ENCODE measurements around the gene CCDC92B. TPM values are rescaled to one million over a fixed set of nuclear protein-coding genes. Genes with fewer than 3 reads are reported as not detected.

Gene CCDC92B
- total RNA-seq, 3 donors from 2014 or later (not counting 1 experiment from before 2014, with no cell fraction given) = not detected

DNA sequence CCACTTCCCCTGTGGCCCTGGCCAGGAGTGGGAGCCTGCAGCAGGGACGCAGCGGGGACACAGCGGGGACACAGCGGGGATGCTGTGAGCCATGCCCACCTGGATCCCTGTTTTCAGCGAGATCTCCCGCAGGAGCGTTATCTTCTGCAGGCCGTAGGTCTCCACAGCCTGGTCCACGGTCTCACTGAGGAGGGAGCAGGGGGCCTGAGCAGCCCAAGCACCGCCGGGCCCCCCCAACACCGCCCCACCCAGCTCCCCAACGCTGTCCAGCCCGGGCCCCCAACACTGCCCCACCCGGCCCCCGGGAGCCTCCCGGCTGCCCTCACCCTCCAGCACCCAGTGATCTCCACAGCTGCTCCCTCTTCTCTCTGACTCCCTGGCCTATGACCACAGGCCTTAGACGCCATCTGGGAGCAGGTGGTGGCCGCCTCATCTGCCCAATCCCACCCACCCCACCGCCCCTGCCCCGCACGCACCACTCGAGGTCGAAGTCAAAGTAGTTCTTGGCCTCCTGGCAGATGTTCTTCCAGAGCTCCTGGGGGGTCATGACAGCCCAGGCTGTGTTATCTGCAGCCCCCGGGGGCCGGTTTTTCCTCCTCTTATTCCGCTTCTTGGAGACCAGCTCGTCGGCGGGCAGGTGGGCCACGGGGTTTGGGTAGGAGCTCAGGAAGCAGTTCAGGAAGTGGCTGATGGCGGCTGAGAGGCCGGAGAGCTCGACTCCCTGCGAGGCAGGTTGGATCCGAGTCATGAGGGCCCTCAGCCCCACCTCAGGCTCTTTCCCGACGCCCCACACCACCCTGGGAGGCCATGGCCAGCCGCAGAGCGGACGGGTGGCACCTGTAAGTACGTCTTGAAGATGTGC lies 54.8 kb downstream of the CCDC92B start:
- Mint-ChIP-seq H3K4me3 (peak overlapping the region; percentile 28), H3K27me3 (ENCODE audit: low read depth in 2 of 2) (no peaks in the 10 kb centered on the region), H3K27ac (peak overlapping the region in 1 of 2 donors; percentile 77), H3K4me1 (peaks cover 0 to 19% of the 10 kb centered on the region in 2 donors), H3K9me3 (no peaks in the 10 kb centered on the region), H3K36me3 (no peaks in the 10 kb centered on the region)
- Histone ChIP-seq H3K27ac (ENCODE audit: low read length) (no peak overlapping the region), H3K36me3 (ENCODE audit: control insufficient read depth, insufficient read depth, low read length) (peaks cover 40% of the 10 kb centered on the region), H3K9me3 (ENCODE audit: control insufficient read depth, insufficient read depth, low read length) (no peaks in the 10 kb centered on the region), H3K27me3 (ENCODE audit: control insufficient read depth, insufficient read depth, low read length) (no peaks in the 10 kb centered on the region), H3K4me1 (ENCODE audit: control insufficient read depth, insufficient read depth, low read length) (peaks cover 34% of the 10 kb centered on the region), H3K4me3 (ENCODE audit: low read length) (no peak overlapping the region)
- 86% methylated on average over 42 of the region's 42 CpGs for WGBS (ENCODE audit: insufficient coverage)
- ATAC-seq = peak in 1 of 3 donors; percentile 9
- intact Hi-C loops (cut with micrococcal nuclease) = no loop called here
- TF ChIP-seq, protein P1, sequence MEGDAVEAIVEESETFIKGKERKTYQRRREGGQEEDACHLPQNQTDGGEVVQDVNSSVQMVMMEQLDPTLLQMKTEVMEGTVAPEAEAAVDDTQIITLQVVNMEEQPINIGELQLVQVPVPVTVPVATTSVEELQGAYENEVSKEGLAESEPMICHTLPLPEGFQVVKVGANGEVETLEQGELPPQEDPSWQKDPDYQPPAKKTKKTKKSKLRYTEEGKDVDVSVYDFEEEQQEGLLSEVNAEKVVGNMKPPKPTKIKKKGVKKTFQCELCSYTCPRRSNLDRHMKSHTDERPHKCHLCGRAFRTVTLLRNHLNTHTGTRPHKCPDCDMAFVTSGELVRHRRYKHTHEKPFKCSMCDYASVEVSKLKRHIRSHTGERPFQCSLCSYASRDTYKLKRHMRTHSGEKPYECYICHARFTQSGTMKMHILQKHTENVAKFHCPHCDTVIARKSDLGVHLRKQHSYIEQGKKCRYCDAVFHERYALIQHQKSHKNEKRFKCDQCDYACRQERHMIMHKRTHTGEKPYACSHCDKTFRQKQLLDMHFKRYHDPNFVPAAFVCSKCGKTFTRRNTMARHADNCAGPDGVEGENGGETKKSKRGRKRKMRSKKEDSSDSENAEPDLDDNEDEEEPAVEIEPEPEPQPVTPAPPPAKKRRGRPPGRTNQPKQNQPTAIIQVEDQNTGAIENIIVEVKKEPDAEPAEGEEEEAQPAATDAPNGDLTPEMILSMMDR (IDR thresholded peaks at IDR 0.05) = no peak
- peak in 1 of 2 donors; percentile 13 for DNase-seq

DNA sequence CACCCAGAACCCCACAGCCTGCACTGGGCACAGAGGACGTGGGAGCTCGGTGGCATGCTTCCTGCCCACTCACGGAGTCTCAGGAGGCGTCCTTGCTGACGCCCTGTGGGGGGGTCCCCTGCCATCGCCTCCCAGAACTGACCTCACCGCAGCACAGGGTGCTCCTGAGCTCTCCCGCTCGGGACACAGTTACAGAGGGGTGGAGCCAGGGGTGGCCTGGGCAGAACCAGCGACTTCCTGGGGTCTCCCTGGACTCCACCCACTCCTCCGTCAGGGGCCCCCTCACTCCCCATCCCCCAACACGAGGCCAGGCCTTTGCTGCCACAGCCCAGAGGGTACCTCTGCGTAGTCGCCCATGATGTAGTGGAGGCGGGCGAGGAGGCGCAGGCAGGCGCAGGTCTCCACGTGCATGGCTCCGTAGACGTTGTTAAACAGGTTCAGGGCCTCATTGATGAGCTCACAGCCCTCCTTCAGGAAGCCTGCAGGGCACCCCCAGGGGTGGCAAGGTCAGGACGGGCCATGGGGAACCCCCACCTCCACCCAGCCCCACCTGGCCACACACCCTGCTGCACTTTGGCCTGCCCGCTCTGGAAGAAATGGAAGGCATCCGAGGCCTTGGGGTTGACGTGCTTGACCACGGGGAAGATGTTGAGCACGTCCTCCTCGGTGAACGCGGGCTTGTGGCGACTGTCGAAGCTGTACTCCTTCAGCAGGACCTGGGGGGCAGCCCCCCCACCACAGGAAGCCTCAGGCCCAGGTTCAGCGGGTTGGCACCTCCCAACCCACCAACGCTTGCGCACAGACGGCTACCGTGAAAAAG lies 55.7 kb downstream of the CCDC92B start:
- H3K4me3 ChIP-seq (ENCODE audit: low read length) = peak overlapping the region; percentile 23
- Mint-ChIP-seq H3K9me3 (no peaks in the 10 kb centered on the region), H3K27ac (peak overlapping the region in 1 of 2 donors; percentile 77), H3K4me3 (peak overlapping the region; percentile 71), H3K36me3 (no peaks in the 10 kb centered on the region), H3K27me3 (ENCODE audit: low read depth in 2 of 2) (no peaks in the 10 kb centered on the region), H3K4me1 (peaks cover 4 to 19% of the 10 kb centered on the region in 2 donors)
- TF ChIP-seq, protein P1 (IDR thresholded peaks at IDR 0.05) = no peak
- peaks cover 42% of the 10 kb centered on the region for H3K4me1 ChIP-seq (ENCODE audit: control insufficient read depth, insufficient read depth, low read length)
- H3K27me3 ChIP-seq (ENCODE audit: control insufficient read depth, insufficient read depth, low read length) = no peaks in the 10 kb centered on the region
- DNase-seq = peak; percentile 35 to 49
- no peaks in the 10 kb centered on the region for H3K9me3 ChIP-seq (ENCODE audit: control insufficient read depth, insufficient read depth, low read length)
- intact Hi-C loops (cut with micrococcal nuclease) = no loop called here
- peak overlapping the region; percentile 57 for H3K27ac ChIP-seq (ENCODE audit: low read length)
- ATAC-seq = peak; percentile 69 to 86 (median 77)
- 61% methylated on average over 37 of the region's 37 CpGs for WGBS (ENCODE audit: insufficient coverage)
- H3K36me3 ChIP-seq (ENCODE audit: control insufficient read depth, insufficient read depth, low read length) = peaks cover 35% of the 10 kb centered on the region

DNA sequence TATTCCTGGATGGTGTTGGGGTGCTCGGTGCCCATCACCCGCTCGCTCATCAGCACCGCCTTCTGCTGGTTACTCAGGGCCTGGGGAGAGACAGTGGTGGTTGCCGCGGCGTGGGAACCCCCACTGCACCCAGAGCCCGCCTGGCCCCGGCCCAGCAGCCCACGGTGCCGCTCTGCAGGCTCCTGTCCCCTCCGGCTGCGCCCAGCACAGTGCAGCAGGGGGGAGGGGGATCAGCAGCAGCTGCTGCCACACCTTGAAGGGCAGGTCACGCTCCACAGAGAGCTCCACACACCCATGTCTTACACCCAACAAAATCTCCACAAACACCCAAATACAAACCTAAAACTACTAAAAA lies 56.7 kb downstream of the CCDC92B start:
- H3K4me1 ChIP-seq (ENCODE audit: control insufficient read depth, insufficient read depth, low read length) = peaks cover 49% of the 10 kb centered on the region
- no peaks in the 10 kb centered on the region for H3K27me3 ChIP-seq (ENCODE audit: control insufficient read depth, insufficient read depth, low read length)
- no peak overlapping the region for H3K4me3 ChIP-seq (ENCODE audit: low read length)
- intact Hi-C loops (cut with micrococcal nuclease) = no loop called here
- Mint-ChIP-seq H3K27ac (peak overlapping the region in 1 of 2 donors; percentile 77), H3K36me3 (no peaks in the 10 kb centered on the region), H3K9me3 (no peaks in the 10 kb centered on the region), H3K27me3 (ENCODE audit: low read depth in 2 of 2) (no peaks in the 10 kb centered on the region), H3K4me1 (peaks cover 4 to 24% of the 10 kb centered on the region in 2 donors), H3K4me3 (peak overlapping the region; percentile 71)
- H3K36me3 ChIP-seq (ENCODE audit: control insufficient read depth, insufficient read depth, low read length) = peaks cover 28% of the 10 kb centered on the region
- H3K27ac ChIP-seq (ENCODE audit: low read length) = no peak overlapping the region
- TF ChIP-seq, protein P1 (IDR thresholded peaks at IDR 0.05) = no peak
- 87% methylated on average over 13 of the region's 14 CpGs for WGBS (ENCODE audit: insufficient coverage)
- ATAC-seq (no peak), DNase-seq (peak in 1 of 2 donors; percentile 15)
- H3K9me3 ChIP-seq (ENCODE audit: control insufficient read depth, insufficient read depth, low read length) = no peaks in the 10 kb centered on the region

Measured in natural killer cell (primary cell).